Measurements from ENCODE around the gene PXYLP1.

PXYLP1 gene

DNA sequence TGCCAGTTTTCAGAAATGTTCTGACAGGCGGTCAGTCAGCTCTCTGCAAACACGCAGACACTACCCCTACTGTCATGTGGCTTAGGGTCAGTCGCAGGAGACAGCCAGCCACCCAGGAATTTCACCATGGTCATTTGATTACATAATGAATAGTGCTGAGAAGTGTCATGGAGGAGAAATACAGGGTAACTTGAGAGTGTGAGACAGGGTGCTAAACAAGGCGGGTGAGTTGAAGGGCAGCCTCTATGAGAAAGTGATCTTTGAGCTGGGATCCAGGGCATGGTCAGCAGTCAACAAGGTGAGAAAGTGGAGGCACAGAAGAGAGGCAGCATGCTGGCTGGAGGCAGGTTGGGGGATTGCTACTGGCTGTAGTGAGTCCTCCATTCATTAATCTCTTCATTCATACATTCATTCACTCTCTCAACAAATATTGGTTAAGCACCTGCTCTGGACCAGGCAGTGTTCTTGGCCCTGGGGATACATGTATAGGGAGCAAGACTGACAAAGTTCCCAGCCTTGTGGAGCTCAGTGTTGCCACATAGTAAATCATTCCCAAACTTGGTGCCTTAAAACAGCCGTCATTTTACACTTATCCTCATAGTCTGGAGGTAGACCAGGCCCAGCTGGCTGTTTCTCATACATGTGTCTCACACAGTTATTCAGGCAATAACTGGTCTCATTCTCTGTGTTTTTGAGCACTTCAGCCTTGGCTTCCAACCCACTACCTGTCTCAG is 14.8 kb downstream of the PXYLP1 start:
- DNase-seq (ENCODE audit: low read depth, low spot score), result no peak
- H3K27ac ChIP-seq, result no peak overlapping the region

DNA sequence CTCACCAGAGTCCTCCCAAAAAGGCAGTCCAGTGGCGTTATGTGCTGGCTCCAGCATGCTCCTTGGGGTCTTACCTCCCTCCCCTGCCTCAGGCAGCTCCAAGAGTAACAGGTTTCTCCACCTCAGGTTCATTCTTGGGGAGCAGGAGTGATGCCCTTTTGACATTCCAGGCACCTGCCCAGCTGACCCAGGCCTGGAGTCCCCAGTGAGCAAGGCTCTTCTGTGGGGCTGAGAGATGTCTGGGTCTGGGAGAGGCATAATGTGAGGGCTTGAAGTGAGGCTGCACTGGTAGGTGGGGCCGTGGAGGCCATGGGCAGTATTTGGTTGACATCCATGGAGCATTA is 15.3 kb downstream of the PXYLP1 start:
- no peak for DNase-seq (ENCODE audit: low read depth, low spot score)
- no peak overlapping the region for H3K27ac ChIP-seq

DNA sequence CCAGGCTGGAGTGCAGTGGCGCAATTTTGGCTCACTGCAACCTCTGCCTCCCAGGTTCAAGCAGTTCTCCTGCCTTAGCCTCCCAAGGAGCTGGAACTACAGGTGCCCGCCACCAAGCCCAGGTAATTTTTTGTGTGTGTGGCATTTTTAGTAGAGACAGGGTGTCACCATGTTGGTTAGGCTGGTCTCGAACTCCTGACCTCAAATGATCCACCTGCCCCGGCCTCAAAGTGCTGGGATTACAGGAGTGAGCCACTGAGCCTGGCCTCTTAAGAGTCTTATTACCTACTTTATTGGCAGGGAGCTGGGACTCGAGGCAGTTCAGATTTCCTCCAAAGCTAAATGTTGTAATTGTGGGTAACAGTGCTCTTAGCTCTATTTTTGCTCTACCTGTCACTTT is 16.4 kb downstream of the PXYLP1 start:
- no peak overlapping the region for H3K27ac ChIP-seq
- DNase-seq (ENCODE audit: low read depth, low spot score), result no peak

DNA sequence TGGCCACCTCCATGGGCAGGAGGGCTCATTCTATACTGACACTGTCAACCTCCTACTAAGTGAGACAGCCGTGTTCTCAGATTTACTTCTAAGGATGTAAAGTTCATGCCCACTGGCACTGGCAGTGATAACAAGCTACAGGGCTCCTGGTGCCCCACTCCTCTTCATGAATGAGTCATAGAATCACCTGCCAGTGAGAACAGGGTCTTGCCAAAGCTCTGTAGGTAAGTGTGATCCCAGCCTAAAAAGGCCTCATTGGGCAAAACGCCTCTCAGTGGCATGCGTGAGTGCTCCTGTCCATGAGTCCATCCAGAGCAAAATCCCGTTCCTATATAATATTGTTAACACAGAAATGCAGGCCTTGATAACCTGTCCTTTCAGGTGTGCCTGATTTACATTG is 17.4 kb downstream of the PXYLP1 start:
- no peak for DNase-seq (ENCODE audit: low read depth, low spot score)
- no peak overlapping the region for H3K27ac ChIP-seq

DNA sequence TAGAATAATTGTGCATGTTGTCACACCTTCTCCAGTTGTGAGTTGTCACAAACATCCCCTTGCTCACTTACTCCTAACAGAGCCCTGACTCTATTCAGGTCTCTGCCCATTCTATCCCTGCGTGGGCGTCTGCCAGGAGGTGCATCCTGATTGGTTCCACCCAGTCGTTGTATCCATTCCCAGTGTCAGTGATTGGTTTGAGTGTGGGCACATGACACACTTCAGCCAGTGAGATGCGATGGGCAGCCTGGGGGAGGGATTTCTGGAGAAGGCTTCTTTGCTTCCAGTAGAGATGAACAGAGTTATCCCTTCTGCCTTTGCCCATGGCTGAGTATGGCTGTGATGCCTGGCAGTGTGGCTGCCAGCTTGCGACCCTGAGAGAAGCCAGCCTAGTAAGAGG is 18.7 kb downstream of the PXYLP1 start:
- no peak for DNase-seq (ENCODE audit: low read depth, low spot score)
- H3K27ac ChIP-seq, result no peak overlapping the region

DNA sequence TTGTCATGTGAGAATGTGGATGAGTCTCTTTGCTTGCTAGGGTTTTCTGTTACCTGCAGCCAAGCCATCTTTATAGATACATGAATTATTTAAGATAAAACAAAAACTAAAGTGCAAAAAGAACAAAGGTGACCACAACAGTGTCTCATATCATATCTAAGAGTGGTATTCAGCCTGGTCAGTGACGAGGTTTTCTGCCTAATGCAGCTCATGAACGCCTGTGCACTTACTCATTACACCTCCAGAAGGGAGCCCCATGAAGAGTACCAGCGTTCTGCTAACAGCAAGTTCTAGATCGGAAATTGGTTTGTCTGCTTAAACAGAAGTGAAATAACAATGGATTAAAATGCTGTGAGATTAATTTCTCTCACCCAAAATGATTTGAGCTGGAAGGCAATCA is 19.2 kb downstream of the PXYLP1 start:
- H3K27ac ChIP-seq, result no peak overlapping the region
- DNase-seq (ENCODE audit: low read depth, low spot score), result no peak

DNA sequence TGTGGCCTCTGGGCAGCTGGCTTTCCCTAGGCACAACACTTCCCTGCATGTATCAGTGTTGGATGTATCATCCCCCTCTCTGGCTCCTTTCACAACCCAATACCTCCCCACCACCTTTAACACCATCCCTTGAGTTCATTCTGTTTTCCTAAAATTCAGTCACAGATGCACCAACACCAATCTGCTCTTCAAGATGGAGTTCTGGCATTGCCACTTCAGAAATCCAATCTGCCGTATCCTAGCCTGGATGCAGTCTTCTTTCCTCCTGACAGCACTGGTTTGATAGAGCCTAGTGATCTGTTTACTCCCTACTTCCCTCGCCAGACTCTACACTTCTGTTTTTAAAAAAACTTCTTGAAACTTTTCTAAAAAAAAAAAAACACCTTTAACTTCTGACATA is 21.7 kb downstream of the PXYLP1 start:
- DNase-seq (ENCODE audit: low read depth, low spot score), result no peak

DNA sequence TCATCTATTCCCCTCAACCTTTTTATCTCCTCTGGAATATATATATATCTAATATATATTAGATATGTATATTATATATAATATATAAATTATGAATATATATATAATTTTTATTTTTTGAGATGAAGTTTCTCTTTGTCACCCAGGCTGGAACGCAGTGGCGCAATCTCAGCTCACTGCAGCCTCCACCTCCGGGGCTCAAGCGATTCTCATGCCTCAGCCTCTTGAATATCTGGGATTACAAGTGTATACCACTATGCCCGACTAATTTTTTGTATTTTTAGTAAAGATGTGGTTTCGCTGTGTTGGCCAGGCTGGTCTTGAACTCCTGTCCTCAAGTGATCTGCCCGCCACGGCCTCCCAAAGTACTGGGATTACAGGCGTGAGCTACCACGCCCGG is 22.2 kb downstream of the PXYLP1 start:
- no peak overlapping the region for H3K27ac ChIP-seq
- no peak for DNase-seq (ENCODE audit: low read depth, low spot score)

More for the DNA sequence above, 21.7 kb downstream of the PXYLP1 start:
- H3K27ac ChIP-seq, result no peak overlapping the region

DNA sequence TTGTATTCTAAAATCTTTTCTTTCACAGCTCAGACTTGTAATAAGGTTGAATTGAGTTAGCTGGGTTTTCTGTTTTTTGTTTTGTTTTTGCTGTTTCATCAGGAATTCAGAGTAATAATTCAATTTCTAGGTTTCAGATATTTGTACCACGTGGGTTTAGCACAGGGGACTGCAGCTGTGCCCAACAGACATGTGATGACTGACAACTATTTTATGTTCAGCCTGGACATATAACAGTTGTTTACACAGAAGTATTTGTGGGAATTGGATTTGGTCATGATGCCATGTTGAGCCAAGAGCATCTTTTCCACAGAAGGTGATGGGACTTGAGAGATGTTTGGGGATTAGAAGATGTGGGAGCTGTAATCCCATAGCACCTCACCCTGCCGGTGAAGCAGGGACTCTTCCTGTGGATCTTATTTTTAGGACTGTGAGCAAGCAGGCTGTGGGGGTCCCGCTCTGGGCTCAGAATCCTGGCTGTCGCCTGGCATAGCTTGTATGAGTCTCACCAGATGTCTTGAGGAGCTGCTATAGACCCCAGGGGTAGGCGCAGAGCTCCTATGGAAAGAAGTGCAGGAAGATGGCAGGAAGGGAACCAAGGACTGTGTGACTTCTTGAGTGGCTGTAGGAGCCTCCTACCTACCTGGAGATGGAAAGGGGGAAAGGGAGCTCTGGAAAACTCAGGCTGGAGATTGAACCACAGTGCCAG is 23.7 kb downstream of the PXYLP1 start:
- DNase-seq (ENCODE audit: low read depth, low spot score), result no peak
- H3K27ac ChIP-seq, result no peak overlapping the region

DNA sequence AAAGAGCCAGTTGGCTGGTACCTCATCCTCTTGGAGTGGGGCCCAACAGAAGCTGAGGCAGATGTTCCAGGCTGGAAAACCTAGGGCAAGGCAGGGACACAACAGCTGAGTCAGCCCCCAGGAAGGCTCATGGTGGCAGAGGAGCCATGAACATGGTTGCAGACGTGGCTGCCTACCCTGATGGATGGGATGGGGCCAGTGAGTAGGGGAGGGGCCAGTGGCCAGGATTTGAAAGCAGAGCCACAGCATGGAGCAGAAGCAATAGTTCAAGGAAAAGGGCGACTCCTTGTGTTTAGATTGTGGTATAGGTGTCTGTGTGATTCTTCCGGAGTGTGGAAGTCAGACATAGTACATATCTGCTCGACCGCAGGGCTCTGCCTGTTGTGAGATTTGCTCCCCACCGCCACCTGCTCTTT is 24.2 kb downstream of the PXYLP1 start:
- DNase-seq (ENCODE audit: low read depth, low spot score), result no peak

DNA sequence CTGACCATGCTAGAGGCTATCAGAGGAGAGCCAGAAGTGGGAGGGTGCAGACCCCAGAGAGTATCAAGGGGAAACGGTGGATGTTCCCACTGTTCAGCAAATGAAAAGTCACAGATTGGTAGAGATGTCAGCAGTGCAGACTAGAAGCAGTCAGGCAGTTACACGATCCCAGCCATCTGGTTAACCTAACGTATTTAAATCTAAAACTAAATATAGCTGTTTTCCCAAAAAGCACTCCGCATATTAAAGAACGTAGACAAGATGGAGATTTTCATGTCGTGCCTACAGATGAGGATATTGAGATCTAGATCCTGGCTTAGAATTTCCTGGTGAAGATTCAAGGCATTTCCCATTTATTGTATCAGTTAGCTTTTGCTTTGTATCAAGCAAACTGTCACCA is 25.2 kb downstream of the PXYLP1 start:
- no peak for DNase-seq (ENCODE audit: low read depth, low spot score)

More for the DNA sequence above, 24.2 kb downstream of the PXYLP1 start:
- H3K27ac ChIP-seq, result no peak overlapping the region

DNA sequence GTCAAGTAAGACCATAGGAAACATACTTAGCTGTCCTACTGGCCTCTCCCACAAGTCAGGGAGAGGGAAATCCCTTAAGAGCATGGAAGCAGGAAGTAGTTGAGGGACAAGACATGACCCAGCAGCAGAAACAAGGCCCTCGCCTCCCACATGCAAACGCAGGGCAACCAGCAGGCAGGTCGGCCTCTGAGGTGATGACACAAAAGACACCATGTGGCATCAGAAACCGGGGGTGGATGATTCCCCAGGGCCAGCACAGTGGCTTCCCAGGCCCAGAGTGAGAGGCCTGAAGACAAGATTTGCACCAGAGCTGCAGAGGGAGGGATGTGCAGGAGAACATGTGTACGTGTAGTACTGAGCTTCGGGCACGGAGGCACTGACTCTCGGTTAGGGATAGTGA is 26.3 kb downstream of the PXYLP1 start:
- H3K27ac ChIP-seq, result no peak overlapping the region
- DNase-seq (ENCODE audit: low read depth, low spot score), result no peak

More for the DNA sequence above, 25.2 kb downstream of the PXYLP1 start:
- no peak overlapping the region for H3K27ac ChIP-seq

DNA sequence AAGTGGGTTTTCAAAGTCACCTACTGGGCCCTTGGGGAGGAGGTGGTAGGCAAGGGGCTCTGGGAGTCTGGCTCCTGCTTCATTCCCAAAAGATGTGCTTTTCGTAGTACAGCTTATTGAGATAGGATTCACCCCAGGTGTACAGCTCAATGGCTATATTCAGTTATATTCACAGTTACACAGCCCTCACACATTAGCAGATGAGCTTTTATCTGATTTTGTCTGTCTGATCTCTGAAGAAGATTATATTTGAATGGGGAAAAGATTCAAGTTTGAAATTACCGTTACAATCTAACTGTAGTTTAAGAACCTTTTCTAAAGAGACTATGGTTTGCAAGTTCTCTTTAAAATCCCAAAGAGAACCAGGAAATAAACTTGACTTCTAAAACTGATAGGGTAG is 27.3 kb downstream of the PXYLP1 start:
- no peak overlapping the region for H3K27ac ChIP-seq

DNA sequence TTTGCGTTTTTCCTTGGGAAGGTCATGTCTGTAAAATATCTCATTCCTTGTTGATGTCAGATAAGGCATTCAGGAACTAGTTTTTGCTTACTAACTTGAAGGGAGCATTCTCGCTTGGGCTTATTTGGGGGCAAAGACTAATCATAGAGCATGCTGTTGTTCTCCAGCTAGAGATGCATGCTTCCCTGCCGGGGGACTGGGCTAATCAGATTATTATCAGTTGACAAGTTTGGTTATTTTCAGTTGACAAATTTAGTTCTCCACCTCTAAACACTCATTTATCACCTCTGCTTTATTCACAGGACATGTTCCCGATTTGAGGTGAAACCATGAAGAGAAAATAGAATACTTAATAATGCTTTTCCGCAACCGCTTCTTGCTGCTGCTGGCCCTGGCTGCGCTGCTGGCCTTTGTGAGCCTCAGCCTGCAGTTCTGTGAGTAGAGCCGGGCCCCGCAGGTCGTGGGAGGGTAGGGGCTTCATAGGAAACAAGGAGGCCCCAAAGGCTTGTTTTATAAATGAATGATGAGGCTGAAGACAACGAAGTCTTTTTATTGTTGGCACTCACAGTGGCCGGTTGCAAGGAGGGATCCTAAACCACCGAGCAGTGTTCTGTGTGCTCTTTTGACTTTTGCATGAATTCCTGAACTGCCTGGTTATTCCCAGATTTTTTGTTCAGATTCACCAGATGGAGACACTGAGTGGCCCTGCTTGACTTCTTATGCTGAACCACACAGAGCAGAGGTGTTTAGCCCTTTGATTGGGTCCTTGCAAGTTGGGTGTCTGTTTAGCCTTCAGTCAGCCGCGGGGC is 28.4 kb downstream of the PXYLP1 start:
- DNase-seq (ENCODE audit: low read depth, low spot score), result no peak
- no peak overlapping the region for H3K27ac ChIP-seq

More for the DNA sequence above, 27.3 kb downstream of the PXYLP1 start:
- no peak for DNase-seq (ENCODE audit: low read depth, low spot score)

DNA sequence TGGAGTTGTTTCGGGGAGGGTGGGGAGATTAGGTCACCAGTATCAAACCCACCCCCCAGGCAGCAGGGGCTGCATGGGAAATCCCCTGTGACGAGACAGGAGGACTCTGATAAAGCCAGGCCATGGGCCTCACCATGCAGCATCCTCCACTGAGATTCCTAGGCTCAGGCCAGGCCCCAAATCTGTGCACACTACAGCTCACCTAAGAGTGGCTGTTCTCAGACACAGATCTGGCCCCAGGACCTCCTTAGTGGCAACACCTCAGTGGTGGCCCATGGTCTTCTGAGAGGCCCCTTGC is 29.0 kb downstream of the PXYLP1 start:
- no peak overlapping the region for H3K27ac ChIP-seq
- DNase-seq (ENCODE audit: low read depth, low spot score), result no peak

DNA sequence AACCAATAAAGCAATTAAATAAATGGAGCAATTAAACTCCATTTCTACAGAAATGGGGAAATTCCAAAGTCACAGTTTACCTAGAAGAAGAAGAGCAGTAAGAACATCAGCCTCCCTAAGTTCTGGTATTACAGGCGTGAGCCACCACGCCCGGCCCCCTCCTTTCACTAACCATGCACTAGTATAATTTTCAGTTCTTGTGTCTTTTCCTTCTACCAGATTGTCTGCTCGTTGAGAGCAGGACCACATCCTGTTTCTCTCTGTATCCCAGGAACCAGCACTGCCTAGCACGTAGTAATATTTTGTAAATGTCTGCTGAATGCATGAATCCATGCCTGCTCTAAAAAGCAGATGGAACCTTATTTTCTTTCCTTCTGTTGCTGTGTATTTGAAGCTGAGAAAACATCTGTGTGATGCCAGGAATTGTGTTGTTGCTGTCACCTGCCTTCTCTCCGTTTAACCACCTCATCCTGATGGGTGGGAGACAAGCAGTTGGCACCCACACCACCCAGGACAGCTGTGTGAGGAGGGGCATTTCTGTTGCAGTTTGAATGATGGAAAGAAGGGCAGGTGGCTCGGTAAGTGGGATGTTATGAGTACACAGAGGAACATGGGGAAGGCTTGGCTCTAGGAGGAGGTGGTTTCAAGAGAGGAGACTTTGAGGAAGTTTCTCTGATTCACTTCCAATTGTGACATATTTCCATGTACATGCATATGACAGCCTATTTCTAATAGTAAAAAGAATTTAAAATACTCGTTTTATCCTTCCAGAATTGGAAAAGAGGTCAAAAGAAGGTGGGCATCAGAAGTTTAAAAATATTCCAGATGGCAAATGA is 30.1 kb downstream of the PXYLP1 start:
- no peak overlapping the region for H3K27ac ChIP-seq
- DNase-seq (ENCODE audit: low read depth, low spot score), result no peak

DNA sequence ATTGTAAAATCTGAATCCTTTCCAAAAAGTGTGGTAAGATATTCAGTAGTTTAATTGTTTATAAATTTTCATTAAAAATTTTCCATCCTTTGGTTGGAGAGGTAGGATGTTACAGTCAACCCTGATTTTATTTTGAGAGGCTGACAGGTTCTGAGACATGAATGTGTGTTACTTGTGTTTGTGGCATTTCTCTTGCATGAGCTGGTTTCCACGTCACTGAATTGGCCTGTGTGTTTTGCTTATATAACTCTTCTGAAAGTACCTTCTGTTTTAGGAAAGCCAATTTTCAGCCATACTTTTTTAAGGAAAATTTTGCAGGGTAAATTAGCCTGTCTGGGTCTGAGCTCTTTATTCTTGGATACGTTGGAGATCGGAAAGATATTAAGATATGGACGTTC is 30.7 kb downstream of the PXYLP1 start:
- H3K27ac ChIP-seq, result no peak overlapping the region
- no peak for DNase-seq (ENCODE audit: low read depth, low spot score)

DNA sequence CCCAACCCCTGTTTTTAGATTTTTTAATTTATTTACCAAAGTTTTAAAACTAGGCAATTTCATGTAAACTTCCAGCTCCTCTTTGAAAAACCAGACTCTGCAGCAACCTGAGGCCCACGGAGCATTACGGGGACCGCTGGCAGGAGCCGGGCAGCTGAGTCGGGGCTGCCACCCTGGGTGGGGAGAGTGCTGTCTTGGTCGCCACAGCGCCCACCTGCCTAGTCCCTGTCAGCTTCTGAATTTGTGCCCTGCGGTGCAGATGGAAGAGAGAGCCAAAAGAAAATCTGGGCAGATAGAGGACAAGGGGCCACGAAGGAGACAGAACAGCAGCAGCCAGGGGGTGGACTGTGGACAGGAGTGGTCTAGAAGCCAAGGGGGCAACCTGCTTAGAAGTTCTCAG is 34.6 kb downstream of the PXYLP1 start:
- H3K27ac ChIP-seq, result no peak overlapping the region
- DNase-seq (ENCODE audit: low read depth, low spot score), result no peak

DNA sequence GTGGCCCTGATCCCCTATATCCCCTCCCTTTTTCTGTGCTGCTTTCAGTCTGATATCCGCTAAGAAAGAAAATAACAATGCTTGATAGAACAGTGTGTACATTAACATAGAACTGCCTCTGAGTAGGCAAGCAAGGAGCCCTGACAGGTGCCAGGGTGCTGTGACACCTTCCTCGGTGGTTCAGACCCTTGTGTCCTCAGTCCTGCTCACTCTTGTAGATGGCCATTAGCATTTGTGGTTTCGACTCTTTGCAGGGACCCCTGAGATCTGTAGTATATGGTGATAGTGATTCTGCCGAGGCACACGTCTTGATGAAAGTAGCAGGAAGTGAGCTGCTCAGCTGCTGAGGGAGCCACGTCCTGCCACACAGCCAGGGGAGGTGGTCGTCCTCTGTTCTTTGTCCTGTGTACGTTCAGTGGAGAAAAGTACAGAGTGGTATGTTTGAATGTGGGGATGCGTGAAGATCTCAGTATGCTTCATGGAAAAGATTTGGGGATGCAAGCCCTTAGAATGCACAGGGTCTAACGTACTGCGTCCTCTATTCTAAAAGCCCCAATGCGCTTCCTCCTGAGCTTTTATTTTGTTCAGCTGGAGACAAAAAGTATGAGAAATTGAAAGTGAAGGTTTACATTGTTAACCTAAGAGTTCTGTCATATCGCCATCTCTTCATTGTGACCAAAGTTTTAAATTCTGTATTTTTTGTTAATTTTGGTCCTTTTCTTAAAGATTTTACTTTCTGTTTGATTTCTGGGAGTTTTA is 35.4 kb downstream of the PXYLP1 start:
- no peak overlapping the region for H3K27ac ChIP-seq
- no peak for DNase-seq (ENCODE audit: low read depth, low spot score)

DNA sequence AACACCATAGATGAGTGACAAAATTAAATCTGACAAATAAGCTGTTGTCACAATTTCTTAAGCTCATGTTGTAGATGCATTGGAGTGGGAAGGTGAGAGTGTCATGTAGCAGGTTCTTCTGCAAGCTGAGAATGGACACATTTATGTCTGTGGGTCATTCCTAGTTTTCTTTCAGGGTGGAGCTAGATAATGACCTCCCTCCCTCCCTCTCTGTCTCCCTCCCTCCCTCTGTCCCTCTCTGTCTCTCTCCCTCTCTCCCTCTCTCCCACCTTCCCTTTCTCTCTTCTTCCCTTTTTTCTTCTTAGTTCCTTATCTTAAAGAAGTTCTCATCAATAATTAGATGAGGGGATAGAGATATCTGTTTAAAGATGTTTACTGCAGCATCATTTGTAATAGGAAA is 36.0 kb downstream of the PXYLP1 start:
- no peak overlapping the region for H3K27ac ChIP-seq

More for the DNA sequence above, 36.0 kb downstream of the PXYLP1 start:
- no peak for DNase-seq (ENCODE audit: low read depth, low spot score)

Measured in epithelial cell of prostate (primary cell).